Measurements from ENCODE around the gene CCDC197. TPM values are rescaled to one million over a fixed set of nuclear protein-coding genes. Genes with fewer than 3 reads are reported as not detected.

The CCDC197 gene
- total RNA-seq, 1 donor from 2014 or later = not detected

DNA sequence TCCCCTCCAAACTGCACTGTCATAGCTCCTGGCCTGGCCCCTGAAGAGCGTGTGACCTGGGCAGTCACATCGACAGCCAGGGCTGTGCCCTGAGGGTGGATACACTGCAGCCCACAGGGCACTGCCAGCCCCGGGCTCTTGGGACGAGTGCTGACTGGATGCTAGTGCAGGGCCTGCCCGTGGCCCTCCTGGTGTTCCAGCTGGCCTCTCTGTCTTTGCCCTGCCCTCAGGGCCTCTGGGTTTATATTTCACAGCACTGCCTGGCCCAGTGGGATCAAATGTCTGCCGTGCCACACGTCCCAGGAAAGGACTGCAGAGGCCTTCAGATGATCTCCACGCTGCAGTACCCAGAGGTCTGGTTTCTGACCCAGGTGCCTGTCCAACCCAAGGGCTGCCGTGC lies 10.1 kb upstream of the CCDC197 start:
- TF ChIP-seq, protein P1, sequence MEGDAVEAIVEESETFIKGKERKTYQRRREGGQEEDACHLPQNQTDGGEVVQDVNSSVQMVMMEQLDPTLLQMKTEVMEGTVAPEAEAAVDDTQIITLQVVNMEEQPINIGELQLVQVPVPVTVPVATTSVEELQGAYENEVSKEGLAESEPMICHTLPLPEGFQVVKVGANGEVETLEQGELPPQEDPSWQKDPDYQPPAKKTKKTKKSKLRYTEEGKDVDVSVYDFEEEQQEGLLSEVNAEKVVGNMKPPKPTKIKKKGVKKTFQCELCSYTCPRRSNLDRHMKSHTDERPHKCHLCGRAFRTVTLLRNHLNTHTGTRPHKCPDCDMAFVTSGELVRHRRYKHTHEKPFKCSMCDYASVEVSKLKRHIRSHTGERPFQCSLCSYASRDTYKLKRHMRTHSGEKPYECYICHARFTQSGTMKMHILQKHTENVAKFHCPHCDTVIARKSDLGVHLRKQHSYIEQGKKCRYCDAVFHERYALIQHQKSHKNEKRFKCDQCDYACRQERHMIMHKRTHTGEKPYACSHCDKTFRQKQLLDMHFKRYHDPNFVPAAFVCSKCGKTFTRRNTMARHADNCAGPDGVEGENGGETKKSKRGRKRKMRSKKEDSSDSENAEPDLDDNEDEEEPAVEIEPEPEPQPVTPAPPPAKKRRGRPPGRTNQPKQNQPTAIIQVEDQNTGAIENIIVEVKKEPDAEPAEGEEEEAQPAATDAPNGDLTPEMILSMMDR (conservative IDR thresholded peaks at IDR 0.05) = no peak
- no peaks in the 10 kb centered on the region for H3K9me3 Mint-ChIP-seq
- DNase-seq (ENCODE audit: extremely low spot score, unreplicated experiment) = no peak
- H3K27ac Mint-ChIP-seq = no peak overlapping the region
- no peaks in the 10 kb centered on the region for H3K36me3 Mint-ChIP-seq
- no peaks in the 10 kb centered on the region for H3K4me1 Mint-ChIP-seq (ENCODE audit: unreplicated experiment)
- no peak overlapping the region for H3K4me3 Mint-ChIP-seq
- peaks cover 9% of the 10 kb centered on the region for H3K27me3 Mint-ChIP-seq

DNA sequence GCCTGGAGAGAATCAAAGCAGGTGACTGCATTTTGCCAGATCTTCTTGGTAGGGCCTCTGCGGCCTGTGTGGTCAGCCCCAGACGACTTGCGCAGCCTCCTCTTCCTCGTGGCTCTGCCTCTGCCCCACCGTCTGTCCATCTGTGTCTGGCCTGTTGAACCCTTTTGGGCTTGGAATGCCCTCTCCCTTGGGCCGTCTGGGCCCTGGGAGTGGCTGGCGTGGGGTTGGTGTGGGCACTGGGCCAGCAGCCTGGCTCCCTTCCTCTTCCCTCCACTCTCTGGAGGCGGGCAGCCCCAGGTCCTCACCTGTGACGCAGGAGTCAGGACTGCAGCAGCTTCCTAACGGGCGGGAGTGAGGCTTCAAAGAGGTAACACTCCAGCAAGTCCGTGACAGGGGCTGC lies 9.7 kb upstream of the CCDC197 start:
- TF ChIP-seq, protein P1 (conservative IDR thresholded peaks at IDR 0.05) = no peak
- Mint-ChIP-seq H3K4me1 (ENCODE audit: unreplicated experiment) (no peaks in the 10 kb centered on the region), H3K4me3 (no peak overlapping the region), H3K27ac (no peak overlapping the region), H3K36me3 (no peaks in the 10 kb centered on the region), H3K27me3 (peaks cover 10% of the 10 kb centered on the region), H3K9me3 (no peaks in the 10 kb centered on the region)
- DNase-seq (ENCODE audit: extremely low spot score, unreplicated experiment) = no peak

DNA sequence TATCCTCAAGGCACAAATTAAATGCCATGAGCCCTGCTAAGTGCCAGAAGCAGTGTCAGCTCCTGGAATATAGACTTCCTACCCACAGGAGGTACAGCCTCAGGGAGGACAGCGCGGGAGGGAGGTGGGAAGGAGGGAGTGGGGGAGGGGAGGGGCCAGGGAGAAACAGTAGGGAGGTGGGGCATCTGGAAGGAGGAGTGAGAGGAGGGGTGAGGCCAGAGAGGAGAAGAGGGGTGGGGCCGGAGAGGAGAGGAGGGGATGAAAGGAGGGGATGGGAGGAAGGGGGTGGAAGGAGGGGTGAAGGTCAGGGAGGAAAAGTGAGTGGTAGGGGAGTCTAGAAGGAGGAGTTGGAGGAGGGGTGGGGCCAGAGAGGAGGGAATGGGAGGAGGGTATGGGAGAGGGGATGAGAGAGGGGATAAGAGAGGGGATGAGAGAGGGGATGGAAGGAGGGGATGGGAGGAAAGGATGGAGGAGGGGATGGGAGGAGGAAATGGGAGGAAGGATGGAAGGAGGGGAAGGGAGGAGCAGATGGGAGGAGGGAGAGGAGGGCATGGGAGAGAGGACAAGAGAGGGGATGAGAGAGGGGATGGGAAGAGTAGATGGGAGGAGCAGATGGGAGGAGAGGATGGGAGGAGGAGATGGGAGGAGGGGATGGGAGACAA lies 9.2 kb upstream of the CCDC197 start:
- DNase-seq (ENCODE audit: extremely low spot score, unreplicated experiment) = no peak

DNA sequence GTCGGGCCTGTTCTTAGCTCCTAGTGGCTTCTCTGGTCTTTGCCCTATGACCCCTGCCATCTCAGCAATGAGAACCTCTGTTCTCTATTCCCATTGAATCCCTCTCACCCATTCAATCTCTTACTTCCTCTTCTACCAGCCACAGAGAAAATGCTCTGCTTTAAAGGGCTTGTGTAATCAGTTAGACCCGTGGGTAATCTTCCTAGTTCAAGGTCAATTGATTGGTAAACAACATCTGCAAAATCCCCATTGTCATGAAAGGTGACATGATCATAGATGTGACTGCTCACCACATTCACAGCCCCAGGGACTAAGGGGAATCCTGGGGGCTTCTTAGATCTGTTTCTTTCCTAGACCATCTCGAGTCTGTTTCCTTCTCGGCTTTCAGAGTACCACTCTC lies 7.2 kb upstream of the CCDC197 start:
- H3K27ac Mint-ChIP-seq = no peak overlapping the region
- H3K36me3 Mint-ChIP-seq = no peaks in the 10 kb centered on the region
- H3K9me3 Mint-ChIP-seq = no peaks in the 10 kb centered on the region
- H3K4me3 Mint-ChIP-seq = no peak overlapping the region
- DNase-seq (ENCODE audit: extremely low spot score, unreplicated experiment) = no peak
- H3K4me1 Mint-ChIP-seq (ENCODE audit: unreplicated experiment) = no peaks in the 10 kb centered on the region
- peaks cover 10% of the 10 kb centered on the region for H3K27me3 Mint-ChIP-seq
- TF ChIP-seq, protein P1 (conservative IDR thresholded peaks at IDR 0.05) = no peak

More for the DNA sequence above, 9.2 kb upstream of the CCDC197 start:
- Mint-ChIP-seq H3K4me1 (ENCODE audit: unreplicated experiment) (no peaks in the 10 kb centered on the region), H3K9me3 (no peaks in the 10 kb centered on the region), H3K27ac (no peak overlapping the region), H3K36me3 (no peaks in the 10 kb centered on the region), H3K27me3 (peaks cover 10% of the 10 kb centered on the region), H3K4me3 (no peak overlapping the region)
- TF ChIP-seq, protein P1 (conservative IDR thresholded peaks at IDR 0.05) = no peak

DNA sequence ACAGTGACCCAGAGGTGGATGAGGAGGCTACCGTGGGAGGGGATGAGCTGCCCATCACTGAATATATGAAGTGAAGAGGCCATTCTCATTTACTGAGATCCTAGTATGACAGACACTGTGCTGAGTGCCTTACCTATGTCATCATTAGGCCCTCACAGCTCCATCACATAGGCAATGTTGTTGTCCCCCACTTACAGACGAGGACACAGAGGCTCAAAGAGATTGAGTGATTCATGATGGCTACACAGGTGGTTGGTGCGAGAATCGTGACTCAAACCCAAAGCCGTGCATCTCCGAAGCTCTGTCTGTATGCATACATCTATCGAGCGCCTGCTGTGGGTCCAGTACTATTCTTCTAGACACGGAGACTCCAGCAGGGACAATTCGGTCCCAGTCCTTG lies 5.9 kb upstream of the CCDC197 start:
- Mint-ChIP-seq H3K9me3 (no peaks in the 10 kb centered on the region), H3K36me3 (no peaks in the 10 kb centered on the region), H3K4me1 (ENCODE audit: unreplicated experiment) (no peaks in the 10 kb centered on the region), H3K27me3 (peaks cover 10% of the 10 kb centered on the region), H3K27ac (no peak overlapping the region), H3K4me3 (no peak overlapping the region)
- TF ChIP-seq, protein P1 (conservative IDR thresholded peaks at IDR 0.05) = no peak
- DNase-seq (ENCODE audit: extremely low spot score, unreplicated experiment) = no peak
